Measurements from ENCODE around the gene VAV1.
A peak's percentile ranks its signal among the peaks of the same experiment; 100 is the strongest.

DNA sequence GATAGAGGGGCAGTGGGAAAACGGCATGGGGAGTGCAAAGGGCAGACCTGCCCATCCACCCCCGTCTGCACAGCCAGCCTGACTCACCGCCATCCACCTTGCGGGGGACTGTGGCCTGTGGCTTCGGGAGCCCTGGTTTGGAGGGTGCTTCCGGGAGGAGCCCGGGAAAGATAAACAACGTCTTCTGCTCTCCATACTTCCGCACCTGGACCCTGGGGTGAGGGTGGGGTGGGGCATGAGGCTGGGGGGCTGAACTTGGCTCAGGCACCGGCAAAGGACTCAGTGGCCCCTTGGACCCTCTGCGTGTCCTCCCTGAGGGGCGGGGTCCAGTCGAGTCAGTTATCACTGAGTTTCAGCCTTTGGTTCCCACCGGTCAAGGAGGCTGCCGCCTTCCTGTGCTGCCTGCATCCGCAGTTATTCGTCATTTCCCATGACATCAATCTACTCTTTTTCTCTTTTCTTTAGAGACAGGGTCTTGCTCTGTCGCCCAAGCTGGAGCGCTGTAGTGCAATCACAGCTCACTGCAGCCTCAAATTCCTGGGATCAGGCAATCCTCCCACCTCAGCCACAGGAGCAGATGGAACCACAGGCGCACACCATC is 38.3 kb upstream of the VAV1 start:
- TF ChIP-seq FOXK2 (IDR thresholded peaks at IDR 0.05) = no peak
- TF ChIP-seq JUND (CRISPR knock-in tag; IDR thresholded peaks at IDR 0.05) = no peak
- no peak for TF ChIP-seq SMAD3 (CRISPR knock-in tag; IDR thresholded peaks at IDR 0.05)
- no peak; a peak in 1 of 4 replicates for TF ChIP-seq EP300 (IDR thresholded peaks at IDR 0.05; ENCODE audit: low read depth in 2 of 2, low read length in 2 of 2)
- no peak; the same call in 1 of the 2 replicates for TF ChIP-seq EP300 (CRISPR knock-in tag; IDR thresholded peaks at IDR 0.05; ENCODE audit: borderline replicate concordance)
- TF ChIP-seq UBTF (CRISPR knock-in tag; IDR thresholded peaks at IDR 0.05) = no peak
- no peak for TF ChIP-seq GTF3A (CRISPR knock-in tag; conservative IDR thresholded peaks at IDR 0.05)
- TF ChIP-seq MYC (CRISPR knock-in tag; IDR thresholded peaks at IDR 0.05; ENCODE audit: borderline replicate concordance) = no peak
- no peak for TF ChIP-seq CREB3 (CRISPR knock-in tag; IDR thresholded peaks at IDR 0.05)
- no peak for TF ChIP-seq CREB1 (IDR thresholded peaks at IDR 0.05)
- TF ChIP-seq CREB1 (CRISPR knock-in tag; IDR thresholded peaks at IDR 0.05) = no peak; the same call in 1 of the 2 replicates
- no peak for TF ChIP-seq ZFY (CRISPR knock-in tag; IDR thresholded peaks at IDR 0.05)
- peak in 1 of 2 experiments; percentile 54; a peak in 1 of 4 replicates for TF ChIP-seq POLR2A (IDR thresholded peaks at IDR 0.05; ENCODE audit: insufficient read depth in 1 of 2, low read depth in 2 of 2, low read length in 2 of 2)
- TF ChIP-seq SP1 (IDR thresholded peaks at IDR 0.05) = no peak
- no peak for TF ChIP-seq SP1 (CRISPR knock-in tag; IDR thresholded peaks at IDR 0.05)
- TF ChIP-seq KDM1A (CRISPR knock-in tag; IDR thresholded peaks at IDR 0.05) = no peak
- no peak for TF ChIP-seq EZH2 (conservative IDR thresholded peaks at IDR 0.05; ENCODE audit: low read depth, low read length)
